Hematopoietic multipotent progenitor cell treated with erythropoietin and hydrocortisone succinate and interleukin-3 and kit ligand, for 15 days (in vitro differentiated cells): ENCODE data around the gene TCF4.

Experiments used
- DNase-seq: peaks from one replicate; pipeline ENCODE4 v3.0.0-alpha.2; 2015; ENCODE audit warnings: low spot score

TCF4 gene

GRCh38 chr18:55179835-55180234, 408.2 kb downstream of the TCF4 start:
- no peak for DNase-seq

- no peak for DNase-seq
Measured at GRCh38 chr18:55179425-55179824, 408.6 kb downstream of the TCF4 start.

GRCh38 chr18:55173291-55173690, 414.7 kb downstream of the TCF4 start:
- DNase-seq = no peak
